PFSK-1 (cell line): ENCODE data around the gene FRMD8.

Experiments
- FOXP2 ChIP-seq: optimal IDR thresholded peaks from 2 replicates; pipeline ENCODE3; 2011; ENCODE audit warnings: borderline replicate concordance, control low read depth, inconsistent platforms; ENCODE audit not compliant: insufficient read depth; ENCODE audit errors: extremely low read length, extremely low read depth
- POLR2AphosphoS5 ChIP-seq: IDR thresholded peaks from 2 replicates; pipeline ENCODE4 v1.6.1; 2012; ENCODE audit warnings: low read depth, mild to moderate bottlenecking, control low read depth, low read length, moderate library complexity
- REST ChIP-seq, 2 experiments: IDR thresholded peaks; 2 replicates each; pipeline versions ENCODE4 v1.6.1 to v1.8.0; 2011 to 2012; ENCODE audit warnings: low read depth in 2 of 2, low read length in 2 of 2, control low read depth in 1 of 2, inconsistent platforms in 1 of 2, mild to moderate bottlenecking in 1 of 2, moderate library complexity in 1 of 2; ENCODE audit not compliant: insufficient read depth in 1 of 2
- SIN3A ChIP-seq: IDR thresholded peaks from 2 replicates; pipeline ENCODE4 v1.6.1; 2012; ENCODE audit warnings: mild to moderate bottlenecking, low read length, moderate library complexity, borderline replicate concordance; ENCODE audit not compliant: insufficient read depth
- TAF1 ChIP-seq: IDR thresholded peaks from 2 replicates; pipeline ENCODE4 v1.6.1; 2012; ENCODE audit warnings: low read length, control low read depth, borderline replicate concordance; ENCODE audit not compliant: insufficient read depth

DNA sequence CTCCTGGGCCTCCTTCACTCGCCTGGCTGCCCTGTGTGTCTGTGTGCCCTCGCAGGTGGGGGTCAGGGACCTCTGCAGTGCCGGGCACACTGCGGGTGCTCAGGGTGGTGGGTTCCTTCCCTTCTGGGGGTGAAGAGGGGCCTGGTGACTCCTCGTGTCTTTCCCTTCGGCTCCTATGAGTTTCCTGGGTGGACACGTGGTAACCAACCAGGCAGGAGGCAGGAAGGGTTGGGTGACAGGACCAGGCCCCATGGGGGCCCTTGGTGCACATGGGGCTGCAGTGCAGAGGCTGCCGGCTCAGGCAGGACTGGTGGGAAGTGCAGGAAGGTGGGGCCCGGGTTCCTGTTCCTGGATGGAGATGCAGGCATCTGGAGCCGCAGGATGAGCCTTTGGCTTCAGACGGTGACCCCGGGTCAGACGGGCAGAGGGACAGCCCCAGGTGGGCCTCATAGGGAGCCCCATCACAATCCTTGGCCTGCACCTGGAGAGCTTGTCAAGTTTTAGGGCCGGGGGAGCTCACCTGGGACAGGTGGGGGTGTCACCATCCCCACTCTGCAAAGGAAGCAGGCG, 9.6 kb downstream of the FRMD8 start:
- TF ChIP-seq POLR2AphosphoS5 (no peak), REST (IDR thresholded peaks at IDR 0.05; ENCODE audit: insufficient read depth in 1 of 2, low read depth in 2 of 2, low read length in 2 of 2) (no peak), TAF1 (no peak), SIN3A (no peak), FOXP2 (no peak)
